ENCODE data around the gene FOXF1.

The FOXF1 gene

DNA sequence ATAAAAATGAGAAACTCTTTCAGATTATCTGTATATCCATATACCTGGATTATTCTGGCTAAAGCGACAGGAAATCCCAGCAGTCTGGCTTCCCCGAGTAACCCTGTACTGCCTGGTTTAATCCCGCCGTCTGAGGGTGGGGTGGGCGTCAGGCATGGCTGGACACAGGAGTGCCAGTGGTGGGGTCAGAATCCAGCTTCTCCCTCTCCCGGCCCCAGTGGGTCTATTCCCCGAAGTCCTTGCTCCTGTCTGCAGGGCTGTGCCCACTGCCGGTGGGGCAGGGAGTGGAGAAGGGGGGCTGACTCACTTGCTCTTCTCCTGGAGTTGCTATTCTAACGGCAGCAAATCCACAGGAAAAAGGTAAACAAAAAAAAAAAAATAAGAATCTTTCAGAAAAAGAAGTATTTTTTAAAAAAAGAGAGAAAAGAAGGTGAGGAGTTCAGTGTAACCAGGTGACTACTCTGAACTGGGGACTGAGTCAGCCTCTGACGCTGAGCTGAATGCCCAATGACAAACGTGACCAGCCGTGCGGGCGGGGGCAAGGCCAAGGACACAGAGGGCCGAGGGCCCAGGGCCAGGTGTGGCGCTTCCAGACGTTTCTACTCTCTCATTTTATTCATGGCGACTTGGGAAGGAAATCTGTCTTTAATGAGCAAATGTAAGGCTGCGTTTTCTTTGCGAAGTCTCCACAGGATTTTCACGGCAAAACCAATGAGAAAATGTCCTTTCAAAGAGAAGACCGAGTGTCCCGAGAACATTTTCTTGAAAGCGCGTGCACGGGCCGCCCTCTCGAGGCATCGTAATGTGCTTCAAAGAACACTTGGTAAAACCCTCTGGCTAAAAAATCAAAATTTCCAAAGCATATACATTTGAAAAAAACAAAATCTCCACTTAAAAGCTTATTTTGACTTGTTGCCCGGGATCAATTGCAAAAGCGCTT lies 20.2 kb downstream of the FOXF1 start:
- TF ChIP-seq, protein P1, sequence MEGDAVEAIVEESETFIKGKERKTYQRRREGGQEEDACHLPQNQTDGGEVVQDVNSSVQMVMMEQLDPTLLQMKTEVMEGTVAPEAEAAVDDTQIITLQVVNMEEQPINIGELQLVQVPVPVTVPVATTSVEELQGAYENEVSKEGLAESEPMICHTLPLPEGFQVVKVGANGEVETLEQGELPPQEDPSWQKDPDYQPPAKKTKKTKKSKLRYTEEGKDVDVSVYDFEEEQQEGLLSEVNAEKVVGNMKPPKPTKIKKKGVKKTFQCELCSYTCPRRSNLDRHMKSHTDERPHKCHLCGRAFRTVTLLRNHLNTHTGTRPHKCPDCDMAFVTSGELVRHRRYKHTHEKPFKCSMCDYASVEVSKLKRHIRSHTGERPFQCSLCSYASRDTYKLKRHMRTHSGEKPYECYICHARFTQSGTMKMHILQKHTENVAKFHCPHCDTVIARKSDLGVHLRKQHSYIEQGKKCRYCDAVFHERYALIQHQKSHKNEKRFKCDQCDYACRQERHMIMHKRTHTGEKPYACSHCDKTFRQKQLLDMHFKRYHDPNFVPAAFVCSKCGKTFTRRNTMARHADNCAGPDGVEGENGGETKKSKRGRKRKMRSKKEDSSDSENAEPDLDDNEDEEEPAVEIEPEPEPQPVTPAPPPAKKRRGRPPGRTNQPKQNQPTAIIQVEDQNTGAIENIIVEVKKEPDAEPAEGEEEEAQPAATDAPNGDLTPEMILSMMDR (IDR thresholded peaks at IDR 0.05; ENCODE audit: low read depth, low read length, missing control alignments) = no peak
- no peak for DNase-seq (ENCODE audit: low read depth)
- H3K4me3 ChIP-seq (ENCODE audit: low read depth, low read length) = no peak overlapping the region

GRCh38 chr16:86531191-86531545 lies 20.8 kb downstream of the FOXF1 start:
- H3K4me3 ChIP-seq (ENCODE audit: low read depth, low read length) = no peak overlapping the region
- no peak for DNase-seq (ENCODE audit: low read depth)
- TF ChIP-seq, protein P1 (IDR thresholded peaks at IDR 0.05; ENCODE audit: low read depth, low read length, missing control alignments) = no peak

GRCh38 chr16:86531641-86532525 lies 21.6 kb downstream of the FOXF1 start:
- TF ChIP-seq, protein P1 (IDR thresholded peaks at IDR 0.05; ENCODE audit: low read depth, low read length, missing control alignments) = no peak
- DNase-seq (ENCODE audit: low read depth) = no peak
- no peak overlapping the region for H3K4me3 ChIP-seq (ENCODE audit: low read depth, low read length)

GRCh38 chr16:86532526-86532815 lies 22.1 kb downstream of the FOXF1 start:
- TF ChIP-seq, protein P1 (IDR thresholded peaks at IDR 0.05; ENCODE audit: low read depth, low read length, missing control alignments) = no peak
- DNase-seq (ENCODE audit: low read depth) = no peak
- H3K4me3 ChIP-seq (ENCODE audit: low read depth, low read length) = no peak overlapping the region

- TF ChIP-seq, protein P1 (IDR thresholded peaks at IDR 0.05; ENCODE audit: low read depth, low read length, missing control alignments) = no peak
- H3K4me3 ChIP-seq (ENCODE audit: low read depth, low read length) = no peak overlapping the region
- DNase-seq (ENCODE audit: low read depth) = no peak
These were observed 22.7 kb downstream of the FOXF1 start for GRCh38 chr16:86533076-86533475.

DNA sequence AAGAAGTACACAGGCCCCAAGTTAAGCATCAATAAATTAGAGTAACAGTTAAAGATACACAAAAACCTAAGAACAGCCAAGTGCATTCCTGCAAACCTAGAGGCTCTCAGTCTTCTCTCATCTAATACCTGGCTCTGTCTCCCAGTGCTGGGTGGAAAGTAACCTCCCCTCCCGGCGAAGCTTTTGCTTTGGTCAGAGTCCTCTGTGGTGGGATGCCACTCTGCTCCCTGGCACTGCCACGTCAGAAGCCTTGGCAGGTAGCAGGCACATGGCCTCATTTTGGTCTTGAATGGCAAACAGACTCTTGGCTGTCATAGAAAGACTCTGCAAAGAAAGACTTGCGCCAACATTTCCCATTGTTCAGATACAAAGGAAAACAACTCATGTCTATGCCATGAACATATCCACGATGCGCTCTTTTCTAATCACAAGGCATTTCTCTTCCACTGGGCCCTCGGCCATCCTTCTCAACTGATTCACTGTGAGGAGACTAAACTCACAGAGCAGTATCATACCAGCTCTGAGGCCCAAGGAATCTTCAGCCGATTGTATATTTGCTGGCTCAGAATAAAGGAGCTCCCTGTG lies 23.5 kb downstream of the FOXF1 start:
- DNase-seq (ENCODE audit: low read depth) = no peak
- H3K4me3 ChIP-seq (ENCODE audit: low read depth, low read length) = no peak overlapping the region
- TF ChIP-seq, protein P1 (IDR thresholded peaks at IDR 0.05; ENCODE audit: low read depth, low read length, missing control alignments) = no peak

Data from GM12864 (cell line).